Measurements from ENCODE around the gene C1QTNF12.

Gene C1QTNF12

DNA sequence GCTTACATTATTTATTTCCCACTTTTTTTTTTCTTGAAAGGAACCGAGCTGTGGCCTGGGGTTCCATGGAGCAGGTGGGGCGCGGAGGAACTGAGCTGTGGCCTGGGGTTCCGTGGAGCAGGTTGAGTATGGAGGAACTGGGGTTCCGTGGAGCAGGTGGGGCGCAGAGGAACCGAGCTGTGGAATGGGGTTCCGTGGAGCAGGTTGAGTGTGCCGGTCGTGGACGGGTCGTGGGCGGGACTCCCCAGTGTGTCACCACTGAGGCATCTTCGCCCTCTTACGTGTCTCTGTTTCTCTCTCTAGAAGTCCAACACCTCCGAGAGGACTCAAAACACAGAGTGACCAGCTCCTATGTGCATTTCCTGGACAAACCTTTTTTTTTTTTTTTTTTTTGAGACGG lies 32.5 kb upstream of the C1QTNF12 start:
- no peaks in the 10 kb centered on the region for H3K36me3 ChIP-seq (ENCODE audit: insufficient read depth, insufficient read length, low read length)
- TF ChIP-seq YY1 (IDR thresholded peaks at IDR 0.05; ENCODE audit: insufficient read depth, insufficient read length) (no peak), SUZ12 (IDR thresholded peaks at IDR 0.05; ENCODE audit: extremely low read depth, insufficient read depth, insufficient read length) (no peak), ZNF274 (IDR thresholded peaks at IDR 0.05; ENCODE audit: low read depth, low read length) (no peak)
- H3K4me3 ChIP-seq (ENCODE audit: insufficient read length, low read depth), result no peak overlapping the region
- no peak overlapping the region for H3K9ac ChIP-seq (ENCODE audit: insufficient read length, low read depth)
- no peaks in the 10 kb centered on the region for H3K27me3 ChIP-seq (ENCODE audit: insufficient read depth, insufficient read length)
- peaks cover 2% of the 10 kb centered on the region for H3K4me1 ChIP-seq (ENCODE audit: insufficient read depth, insufficient read length)
- H3K9me3 ChIP-seq (ENCODE audit: insufficient read depth, low read length), result no peaks in the 10 kb centered on the region; the same call in 1 of the 2 replicates
- no peak for DNase-seq (ENCODE audit: low read depth, low spot score)

DNA sequence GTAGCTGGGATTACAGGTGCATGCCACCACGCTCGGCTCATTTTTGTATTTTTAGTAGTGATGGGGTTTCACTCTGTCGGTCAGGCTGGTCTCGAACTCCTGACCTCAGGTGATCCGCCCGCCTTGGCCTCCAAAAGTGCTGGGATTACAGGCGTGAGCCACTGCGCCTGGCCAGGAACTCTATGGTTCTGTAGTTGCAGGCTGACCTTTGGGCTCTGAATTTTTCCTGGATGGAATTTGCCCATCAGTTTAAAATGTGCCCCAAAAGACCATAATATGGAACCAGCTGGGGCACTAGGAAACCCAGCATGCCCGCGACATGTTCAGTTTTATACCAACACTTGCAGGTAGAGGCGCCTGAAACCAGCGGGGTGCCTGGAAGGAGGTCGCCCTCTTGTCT lies 32.1 kb upstream of the C1QTNF12 start:
- H3K9ac ChIP-seq (ENCODE audit: insufficient read length, low read depth), result no peak overlapping the region
- H3K27me3 ChIP-seq (ENCODE audit: insufficient read depth, insufficient read length), result no peaks in the 10 kb centered on the region
- no peak for TF ChIP-seq YY1 (IDR thresholded peaks at IDR 0.05; ENCODE audit: insufficient read depth, insufficient read length)
- no peak for TF ChIP-seq ZNF274 (IDR thresholded peaks at IDR 0.05; ENCODE audit: low read depth, low read length)
- no peak for TF ChIP-seq SUZ12 (IDR thresholded peaks at IDR 0.05; ENCODE audit: extremely low read depth, insufficient read depth, insufficient read length)
- no peaks in the 10 kb centered on the region for H3K36me3 ChIP-seq (ENCODE audit: insufficient read depth, insufficient read length, low read length)
- H3K9me3 ChIP-seq (ENCODE audit: insufficient read depth, low read length), result no peaks in the 10 kb centered on the region; the same call in 1 of the 2 replicates
- no peak for DNase-seq (ENCODE audit: low read depth, low spot score)
- no peak overlapping the region for H3K4me3 ChIP-seq (ENCODE audit: insufficient read length, low read depth)
- peaks cover under 1% of the 10 kb centered on the region for H3K4me1 ChIP-seq (ENCODE audit: insufficient read depth, insufficient read length)

DNA sequence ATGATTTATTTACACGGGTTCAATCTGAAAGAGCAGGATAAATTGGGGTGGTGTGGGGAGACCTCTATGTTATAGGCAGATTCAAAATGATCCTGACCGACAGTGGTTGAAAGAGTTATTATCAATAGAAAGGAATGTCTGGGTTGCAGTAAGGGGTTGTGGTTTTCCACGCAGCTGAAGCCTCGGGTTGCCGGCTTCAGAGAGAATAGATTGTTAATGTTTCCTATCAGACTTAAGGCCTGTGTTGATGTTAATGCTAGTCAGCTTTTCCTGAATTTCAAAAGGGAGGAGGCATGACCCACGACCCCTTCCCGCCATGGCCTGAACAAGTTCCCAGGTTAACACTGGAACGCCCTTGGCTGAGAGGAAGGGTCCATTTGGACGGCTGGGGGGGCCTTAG lies 29.3 kb upstream of the C1QTNF12 start:
- Histone ChIP-seq H3K27me3 (ENCODE audit: insufficient read depth, insufficient read length) (no peaks in the 10 kb centered on the region), H3K4me3 (ENCODE audit: insufficient read length, low read depth) (no peak overlapping the region), H3K4me1 (ENCODE audit: insufficient read depth, insufficient read length) (peaks cover 7% of the 10 kb centered on the region), H3K9ac (ENCODE audit: insufficient read length, low read depth) (no peak overlapping the region), H3K36me3 (ENCODE audit: insufficient read depth, insufficient read length, low read length) (peaks cover 17% of the 10 kb centered on the region), H3K9me3 (ENCODE audit: insufficient read depth, low read length) (no peaks in the 10 kb centered on the region; the same call in 1 of the 2 replicates)
- TF ChIP-seq YY1 (IDR thresholded peaks at IDR 0.05; ENCODE audit: insufficient read depth, insufficient read length) (no peak), SUZ12 (IDR thresholded peaks at IDR 0.05; ENCODE audit: extremely low read depth, insufficient read depth, insufficient read length) (no peak), ZNF274 (IDR thresholded peaks at IDR 0.05; ENCODE audit: low read depth, low read length) (no peak)
- no peak for DNase-seq (ENCODE audit: low read depth, low spot score)

DNA sequence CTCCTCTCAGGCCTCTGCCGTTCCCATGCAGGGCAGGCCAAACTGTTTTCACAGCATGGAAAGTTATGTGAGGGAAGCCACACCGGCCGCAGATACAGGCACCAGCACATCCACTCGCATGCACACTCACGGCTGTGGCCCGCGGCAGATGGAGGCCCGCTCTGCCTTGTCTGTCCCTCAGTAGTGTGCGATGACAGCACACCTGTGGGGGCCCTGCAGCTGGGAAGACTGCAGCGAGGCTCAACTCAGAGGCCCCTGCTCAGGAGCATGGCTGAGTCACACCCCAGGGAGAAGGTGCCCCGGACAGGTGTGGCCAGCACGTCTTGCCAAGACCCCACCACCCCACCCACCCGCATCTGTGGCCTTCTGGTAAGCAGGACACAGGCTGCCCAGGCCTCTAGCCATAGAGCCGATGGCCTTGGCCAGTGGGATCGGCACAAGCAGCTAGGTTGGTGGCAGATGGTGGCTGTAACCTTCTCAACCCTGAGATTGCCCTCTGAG lies 28.5 kb upstream of the C1QTNF12 start:
- H3K9ac ChIP-seq (ENCODE audit: insufficient read length, low read depth), result peak overlapping the region; percentile 87
- DNase-seq (ENCODE audit: low read depth, low spot score), result no peak
- TF ChIP-seq ZNF274 (IDR thresholded peaks at IDR 0.05; ENCODE audit: low read depth, low read length) (no peak), SUZ12 (IDR thresholded peaks at IDR 0.05; ENCODE audit: extremely low read depth, insufficient read depth, insufficient read length) (no peak), YY1 (IDR thresholded peaks at IDR 0.05; ENCODE audit: insufficient read depth, insufficient read length) (no peak)
- peaks cover 26% of the 10 kb centered on the region for H3K36me3 ChIP-seq (ENCODE audit: insufficient read depth, insufficient read length, low read length)
- no peaks in the 10 kb centered on the region; the same call in 1 of the 2 replicates for H3K9me3 ChIP-seq (ENCODE audit: insufficient read depth, low read length)
- H3K27me3 ChIP-seq (ENCODE audit: insufficient read depth, insufficient read length), result no peaks in the 10 kb centered on the region
- peaks cover 7% of the 10 kb centered on the region for H3K4me1 ChIP-seq (ENCODE audit: insufficient read depth, insufficient read length)
- no peak overlapping the region for H3K4me3 ChIP-seq (ENCODE audit: insufficient read length, low read depth)

GRCh38 chr1:1274299-1274930 lies 27.9 kb upstream of the C1QTNF12 start:
- H3K4me1 ChIP-seq (ENCODE audit: insufficient read depth, insufficient read length), result peaks cover 7% of the 10 kb centered on the region

GRCh38 chr1:1273512-1274298 lies 27.2 kb upstream of the C1QTNF12 start, which contains the start of gene UBE2J2:
TSS of gene UBE2J2 (minus strand) at chr1:1273854. CDS start at chr1:1267992, 5,862 bp downstream.
- peaks cover 7% of the 10 kb centered on the region for H3K4me1 ChIP-seq (ENCODE audit: insufficient read depth, insufficient read length)
- H3K9ac ChIP-seq (ENCODE audit: insufficient read length, low read depth), result peak within 1 kb of the TSS; percentile 95
- TF ChIP-seq YY1 (IDR thresholded peaks at IDR 0.05; ENCODE audit: insufficient read depth, insufficient read length), result peak; percentile 78
- TF ChIP-seq SUZ12 (IDR thresholded peaks at IDR 0.05; ENCODE audit: extremely low read depth, insufficient read depth, insufficient read length), result no peak
- H3K4me3 ChIP-seq (ENCODE audit: insufficient read length, low read depth), result peak within 1 kb of the TSS; percentile 84
- DNase-seq (ENCODE audit: low read depth, low spot score), result peak; percentile 76
- peaks cover 37% of the 10 kb centered on the region for H3K36me3 ChIP-seq (ENCODE audit: insufficient read depth, insufficient read length, low read length)
- no peaks in the 10 kb centered on the region; the same call in 1 of the 2 replicates for H3K9me3 ChIP-seq (ENCODE audit: insufficient read depth, low read length)
- H3K27me3 ChIP-seq (ENCODE audit: insufficient read depth, insufficient read length), result no peaks in the 10 kb centered on the region

More at GRCh38 chr1:1274299-1274930, 27.9 kb upstream of the C1QTNF12 start:
- TF ChIP-seq YY1 (IDR thresholded peaks at IDR 0.05; ENCODE audit: insufficient read depth, insufficient read length) (no peak), SUZ12 (IDR thresholded peaks at IDR 0.05; ENCODE audit: extremely low read depth, insufficient read depth, insufficient read length) (no peak), ZNF274 (IDR thresholded peaks at IDR 0.05; ENCODE audit: low read depth, low read length) (no peak)
- Histone ChIP-seq H3K9me3 (ENCODE audit: insufficient read depth, low read length) (no peaks in the 10 kb centered on the region; the same call in 1 of the 2 replicates), H3K4me3 (ENCODE audit: insufficient read length, low read depth) (peak overlapping the region; percentile 47), H3K36me3 (ENCODE audit: insufficient read depth, insufficient read length, low read length) (peaks cover 31% of the 10 kb centered on the region), H3K9ac (ENCODE audit: insufficient read length, low read depth) (peak overlapping the region; percentile 87), H3K27me3 (ENCODE audit: insufficient read depth, insufficient read length) (no peaks in the 10 kb centered on the region)
- DNase-seq (ENCODE audit: low read depth, low spot score), result no peak

DNA sequence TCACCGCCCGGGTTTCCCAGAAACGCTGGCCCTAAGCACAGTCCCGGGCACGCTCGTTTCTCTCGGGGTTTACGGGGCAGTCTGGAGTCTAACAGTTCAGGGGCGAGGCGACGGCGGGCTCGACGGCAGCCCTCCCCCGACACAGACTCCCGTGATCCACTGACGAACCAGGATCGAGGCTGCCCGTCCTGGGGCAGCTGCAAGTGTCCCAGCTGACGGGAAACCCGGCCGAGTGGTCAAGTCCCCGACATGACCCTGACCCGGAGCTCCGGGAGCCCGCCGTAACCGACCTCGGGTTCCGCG lies 26.6 kb upstream of the C1QTNF12 start:
- peak overlapping the region; percentile 95 for H3K9ac ChIP-seq (ENCODE audit: insufficient read length, low read depth)
- DNase-seq (ENCODE audit: low read depth, low spot score), result no peak
- TF ChIP-seq SUZ12 (IDR thresholded peaks at IDR 0.05; ENCODE audit: extremely low read depth, insufficient read depth, insufficient read length) (no peak), YY1 (IDR thresholded peaks at IDR 0.05; ENCODE audit: insufficient read depth, insufficient read length) (no peak), ZNF274 (IDR thresholded peaks at IDR 0.05; ENCODE audit: low read depth, low read length) (no peak)
- H3K36me3 ChIP-seq (ENCODE audit: insufficient read depth, insufficient read length, low read length), result peaks cover 42% of the 10 kb centered on the region
- H3K9me3 ChIP-seq (ENCODE audit: insufficient read depth, low read length), result no peaks in the 10 kb centered on the region; the same call in 1 of the 2 replicates
- peak overlapping the region; percentile 84 for H3K4me3 ChIP-seq (ENCODE audit: insufficient read length, low read depth)
- peaks cover 7% of the 10 kb centered on the region for H3K4me1 ChIP-seq (ENCODE audit: insufficient read depth, insufficient read length)
- H3K27me3 ChIP-seq (ENCODE audit: insufficient read depth, insufficient read length), result no peaks in the 10 kb centered on the region
